ENCODE measurements around the gene CDH13.
"Not testable (repeated sequence)": the region's sequence is repeated elsewhere in the genome, so short reads cannot be mapped to it uniquely, and the experiment has no call there.

The CDH13 gene

DNA sequence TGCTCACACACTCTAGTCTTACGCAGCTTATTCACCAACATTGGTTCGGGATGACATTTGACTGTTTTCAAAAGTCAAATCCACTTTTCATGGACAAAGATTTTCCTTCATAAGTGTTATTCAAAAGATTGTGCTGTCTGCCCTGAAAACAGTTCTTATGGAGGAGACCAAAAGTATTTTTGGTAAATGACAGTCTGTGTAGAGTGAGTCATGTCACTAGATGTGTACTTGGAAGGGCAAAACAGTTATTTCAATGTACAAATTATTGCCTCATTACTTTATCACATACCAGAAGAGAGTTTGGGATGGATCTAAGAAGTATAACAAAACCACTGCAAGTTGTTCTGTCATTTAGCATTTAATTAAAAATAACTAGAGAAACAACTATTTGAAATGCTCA, 265.6 kb downstream of the CDH13 start:
- DNase-seq (ENCODE audit: low read depth), result peak; percentile 24
- Histone ChIP-seq H3K27me3 (replicated peaks; ENCODE audit: control insufficient read depth, insufficient read depth, low read length) (no peaks in the 10 kb centered on the region), H3K9ac (ENCODE audit: low read length) (no peak overlapping the region), H3K4me3 (ENCODE audit: low read length) (no peak overlapping the region), H3K36me3 (ENCODE audit: control insufficient read depth, insufficient read depth, low read length, severe bottlenecking) (no peaks in the 10 kb centered on the region), H3K4me1 (ENCODE audit: control insufficient read depth, insufficient read depth, low read length) (peaks cover 11% of the 10 kb centered on the region), H3K9me3 (ENCODE audit: control insufficient read depth, low read length) (no peaks in the 10 kb centered on the region)

DNA sequence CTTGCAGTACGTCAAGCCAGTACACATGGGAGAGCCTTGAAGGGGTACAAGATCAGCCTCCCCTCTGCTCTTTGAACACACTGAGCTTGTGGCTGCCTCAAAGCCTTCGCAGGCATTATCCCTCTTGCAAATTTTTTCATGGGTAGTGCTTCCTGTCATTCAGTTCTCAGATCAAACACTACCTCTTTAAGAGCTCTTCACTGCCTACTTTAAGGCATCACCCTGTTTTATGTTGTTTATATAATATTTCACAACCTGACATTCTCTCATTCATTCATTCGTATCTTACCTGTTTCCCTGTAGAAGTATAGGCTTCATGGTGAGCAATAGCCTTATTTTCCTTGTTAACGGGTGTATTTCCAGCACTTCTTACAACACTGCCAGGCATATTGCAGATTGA, 269.1 kb downstream of the CDH13 start:
- no peak overlapping the region for H3K4me3 ChIP-seq (ENCODE audit: low read length)
- H3K4me1 ChIP-seq (ENCODE audit: control insufficient read depth, insufficient read depth, low read length), result peaks cover 26% of the 10 kb centered on the region
- no peaks in the 10 kb centered on the region for H3K27me3 ChIP-seq (replicated peaks; ENCODE audit: control insufficient read depth, insufficient read depth, low read length)
- DNase-seq (ENCODE audit: low read depth), result no peak
- no peaks in the 10 kb centered on the region for H3K9me3 ChIP-seq (ENCODE audit: control insufficient read depth, low read length)
- no peaks in the 10 kb centered on the region for H3K36me3 ChIP-seq (ENCODE audit: control insufficient read depth, insufficient read depth, low read length, severe bottlenecking)
- no peak overlapping the region for H3K9ac ChIP-seq (ENCODE audit: low read length)

DNA sequence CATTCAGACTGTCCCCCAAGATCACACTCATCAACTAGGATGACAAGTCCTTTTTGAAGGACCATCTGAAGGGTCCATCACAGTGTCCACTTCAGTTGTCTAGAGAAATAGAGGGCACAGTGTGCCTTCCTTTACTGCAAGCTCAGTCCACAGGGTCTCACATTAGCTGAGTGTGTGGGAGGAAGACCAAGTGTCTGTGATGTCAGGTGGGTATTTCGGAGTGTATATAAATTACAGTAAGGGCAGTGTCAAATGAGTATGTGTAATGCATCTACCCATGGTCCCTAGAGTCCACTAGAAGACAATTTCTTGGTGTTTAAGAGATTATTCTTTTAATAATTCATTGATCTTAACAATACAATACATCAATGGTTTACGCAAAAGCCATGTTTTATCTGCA, 272.2 kb downstream of the CDH13 start:
- no peaks in the 10 kb centered on the region for H3K27me3 ChIP-seq (replicated peaks; ENCODE audit: control insufficient read depth, insufficient read depth, low read length)
- peaks cover 15% of the 10 kb centered on the region for H3K4me1 ChIP-seq (ENCODE audit: control insufficient read depth, insufficient read depth, low read length)
- no peak overlapping the region for H3K4me3 ChIP-seq (ENCODE audit: low read length)
- H3K9ac ChIP-seq (ENCODE audit: low read length), result no peak overlapping the region
- no peak for DNase-seq (ENCODE audit: low read depth)
- no peaks in the 10 kb centered on the region for H3K36me3 ChIP-seq (ENCODE audit: control insufficient read depth, insufficient read depth, low read length, severe bottlenecking)
- H3K9me3 ChIP-seq (ENCODE audit: control insufficient read depth, low read length), result no peaks in the 10 kb centered on the region

DNA sequence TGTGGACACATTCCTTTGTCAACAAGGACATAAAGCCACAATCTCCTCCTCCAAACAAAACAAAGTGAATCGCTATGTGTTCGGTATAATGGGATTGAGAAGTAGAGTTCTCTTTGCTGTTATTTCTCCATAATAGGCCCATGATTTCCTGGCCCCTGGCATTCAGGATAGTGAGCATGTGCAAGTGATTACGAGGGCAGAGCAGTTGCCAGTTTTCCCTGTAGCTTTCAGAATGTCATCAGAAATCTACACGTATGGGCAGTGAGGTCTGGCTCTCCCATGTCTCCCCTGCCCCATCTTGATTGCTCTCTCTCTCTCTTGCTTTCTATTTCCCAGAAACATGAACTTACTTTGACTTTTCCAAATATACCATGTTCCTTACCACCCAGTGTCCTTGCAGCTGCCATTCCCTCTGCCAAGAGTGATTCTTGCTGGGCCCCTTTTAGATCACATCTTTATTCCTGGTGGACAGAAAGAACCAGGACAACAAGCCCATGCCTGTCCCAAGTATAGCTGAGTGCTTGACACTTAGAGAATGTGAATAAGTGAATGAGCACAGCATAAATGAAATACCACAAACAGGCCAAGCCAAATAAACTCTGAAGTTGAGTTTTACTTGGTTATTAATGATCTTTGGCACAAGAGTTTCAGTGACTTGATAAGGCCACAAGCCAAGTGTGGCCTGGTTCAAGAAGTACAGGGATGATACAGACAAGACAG, 273.1 kb downstream of the CDH13 start:
- Histone ChIP-seq H3K9me3 (ENCODE audit: control insufficient read depth, low read length) (no peaks in the 10 kb centered on the region), H3K9ac (ENCODE audit: low read length) (no peak overlapping the region), H3K4me3 (ENCODE audit: low read length) (no peak overlapping the region), H3K36me3 (ENCODE audit: control insufficient read depth, insufficient read depth, low read length, severe bottlenecking) (no peaks in the 10 kb centered on the region), H3K4me1 (ENCODE audit: control insufficient read depth, insufficient read depth, low read length) (peaks cover 15% of the 10 kb centered on the region), H3K27me3 (replicated peaks; ENCODE audit: control insufficient read depth, insufficient read depth, low read length) (no peaks in the 10 kb centered on the region)
- no peak for DNase-seq (ENCODE audit: low read depth)

DNA sequence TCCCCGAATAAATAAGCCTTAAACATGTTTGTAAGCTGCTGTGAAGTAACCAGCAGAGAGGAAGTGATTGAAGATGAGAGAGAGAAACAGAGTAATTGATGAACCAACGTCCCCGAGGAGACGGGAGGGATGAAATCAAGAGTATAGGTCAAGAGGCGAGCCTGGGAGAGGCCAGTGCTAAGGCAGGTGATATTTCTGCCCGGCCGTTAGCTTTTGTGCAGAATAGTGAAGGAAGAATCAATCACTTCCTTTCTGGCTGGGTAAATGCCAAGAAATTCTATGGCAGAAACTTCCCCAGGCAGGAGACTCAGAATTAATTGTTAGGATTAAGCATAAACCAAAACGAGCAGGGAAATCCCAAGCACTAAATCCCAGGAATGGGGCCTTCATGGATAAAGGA, 273.8 kb downstream of the CDH13 start:
- Histone ChIP-seq H3K36me3 (ENCODE audit: control insufficient read depth, insufficient read depth, low read length, severe bottlenecking) (no peaks in the 10 kb centered on the region), H3K9me3 (ENCODE audit: control insufficient read depth, low read length) (no peaks in the 10 kb centered on the region), H3K27me3 (replicated peaks; ENCODE audit: control insufficient read depth, insufficient read depth, low read length) (no peaks in the 10 kb centered on the region), H3K4me3 (ENCODE audit: low read length) (no peak overlapping the region), H3K4me1 (ENCODE audit: control insufficient read depth, insufficient read depth, low read length) (peaks cover 15% of the 10 kb centered on the region), H3K9ac (ENCODE audit: low read length) (no peak overlapping the region)
- DNase-seq (ENCODE audit: low read depth), result no peak

DNA sequence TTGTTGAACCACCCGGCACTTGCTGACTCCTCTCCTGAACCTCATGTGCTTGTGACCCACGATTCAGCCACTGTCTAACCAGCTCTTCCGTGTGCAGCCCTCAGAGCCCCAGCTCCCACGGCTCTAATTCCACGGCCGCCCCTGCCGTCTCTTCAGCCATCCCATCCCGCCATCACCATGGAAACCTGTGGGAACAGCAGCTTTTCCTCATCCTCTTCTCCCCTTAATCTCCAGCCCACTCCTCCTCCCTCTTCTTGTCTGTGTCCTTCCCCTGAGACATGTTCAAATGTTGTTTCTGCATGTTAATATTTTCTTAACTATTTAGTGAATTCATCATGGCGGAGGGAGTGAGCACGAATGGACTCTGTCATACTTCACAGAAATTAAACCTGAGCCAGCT, 285.2 kb downstream of the CDH13 start:
- no peaks in the 10 kb centered on the region for H3K36me3 ChIP-seq (ENCODE audit: control insufficient read depth, insufficient read depth, low read length, severe bottlenecking)
- DNase-seq (ENCODE audit: low read depth), result no peak
- H3K4me1 ChIP-seq (ENCODE audit: control insufficient read depth, insufficient read depth, low read length), result no peaks in the 10 kb centered on the region
- H3K4me3 ChIP-seq (ENCODE audit: low read length), result no peak overlapping the region
- no peak overlapping the region for H3K9ac ChIP-seq (ENCODE audit: low read length)
- no peaks in the 10 kb centered on the region for H3K27me3 ChIP-seq (replicated peaks; ENCODE audit: control insufficient read depth, insufficient read depth, low read length)
- no peaks in the 10 kb centered on the region for H3K9me3 ChIP-seq (ENCODE audit: control insufficient read depth, low read length)

DNA sequence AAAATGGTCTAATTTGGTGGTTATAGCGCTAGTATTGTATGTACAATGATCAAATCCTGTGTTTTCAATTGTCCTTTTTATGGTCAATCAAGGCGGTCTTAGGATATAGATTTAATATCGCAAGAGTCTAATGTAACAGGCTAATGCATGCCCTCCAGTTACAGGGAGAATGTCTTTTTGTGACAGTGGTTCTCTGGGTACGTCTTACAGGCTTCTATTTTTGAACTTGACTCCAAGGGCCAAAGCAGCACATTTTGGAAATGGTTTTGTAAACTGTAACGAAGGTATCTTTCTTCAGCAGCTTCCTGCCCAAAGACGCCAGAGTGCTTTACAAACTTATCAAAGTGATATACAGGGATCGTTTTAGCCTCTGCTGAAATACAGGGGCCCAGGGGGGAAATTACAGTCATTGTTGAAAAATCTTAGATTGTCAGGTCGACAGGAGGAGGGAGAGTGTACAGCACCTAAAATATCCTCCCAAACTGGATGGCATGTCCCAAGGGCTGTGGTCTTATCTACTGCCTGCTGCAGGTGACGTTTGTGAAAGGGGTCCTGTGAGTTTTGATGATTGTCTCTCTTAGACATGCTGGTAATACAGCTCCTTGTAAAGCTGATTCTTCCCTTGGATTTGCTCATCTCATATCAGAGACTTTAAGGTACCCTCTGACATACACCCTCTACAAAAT, 288.5 kb downstream of the CDH13 start:
- Histone ChIP-seq H3K4me3 (ENCODE audit: low read length) (no peak overlapping the region), H3K9me3 (ENCODE audit: control insufficient read depth, low read length) (no peaks in the 10 kb centered on the region), H3K27me3 (replicated peaks; ENCODE audit: control insufficient read depth, insufficient read depth, low read length) (no peaks in the 10 kb centered on the region), H3K36me3 (ENCODE audit: control insufficient read depth, insufficient read depth, low read length, severe bottlenecking) (no peaks in the 10 kb centered on the region), H3K9ac (ENCODE audit: low read length) (no peak overlapping the region), H3K4me1 (ENCODE audit: control insufficient read depth, insufficient read depth, low read length) (no peaks in the 10 kb centered on the region)
- no peak for DNase-seq (ENCODE audit: low read depth)

DNA sequence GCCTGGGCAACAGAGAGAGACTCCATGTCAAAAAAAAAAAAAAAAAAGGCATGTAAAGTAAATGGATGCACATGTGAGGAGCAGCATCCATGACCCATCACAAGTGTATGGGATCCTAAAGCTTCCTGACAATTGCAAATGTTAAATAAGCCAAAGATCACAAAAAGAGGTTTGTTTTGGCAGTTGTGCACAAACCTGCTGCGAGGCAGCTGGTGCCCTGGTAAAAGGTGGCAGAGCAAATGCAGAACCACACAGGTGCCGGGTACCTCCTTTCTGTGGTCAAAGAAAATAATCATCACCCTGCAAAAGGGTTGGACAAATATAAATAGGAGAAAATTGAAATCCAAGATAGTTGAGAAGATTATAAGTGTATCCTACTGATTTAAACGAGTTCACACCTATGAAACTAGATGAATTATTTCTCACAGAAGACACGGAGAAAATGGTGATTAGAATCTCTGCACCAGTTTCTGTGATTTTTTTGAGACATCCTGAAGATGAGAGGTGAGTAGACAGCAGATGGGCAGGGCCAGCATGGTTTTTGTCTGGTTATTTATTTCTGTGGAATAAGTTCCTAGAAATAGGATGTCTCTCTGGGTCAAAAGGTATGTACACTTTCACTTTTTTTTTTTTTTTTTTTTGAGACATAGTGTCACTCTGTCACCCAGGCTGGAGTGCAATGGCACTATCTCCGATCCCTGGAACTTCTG, 291.3 kb downstream of the CDH13 start:
- Histone ChIP-seq H3K9ac (ENCODE audit: low read length) (no peak overlapping the region), H3K27me3 (replicated peaks; ENCODE audit: control insufficient read depth, insufficient read depth, low read length) (no peaks in the 10 kb centered on the region), H3K4me1 (ENCODE audit: control insufficient read depth, insufficient read depth, low read length) (no peaks in the 10 kb centered on the region), H3K4me3 (ENCODE audit: low read length) (no peak overlapping the region), H3K9me3 (ENCODE audit: control insufficient read depth, low read length) (no peaks in the 10 kb centered on the region), H3K36me3 (ENCODE audit: control insufficient read depth, insufficient read depth, low read length, severe bottlenecking) (no peaks in the 10 kb centered on the region)
- no peak for DNase-seq (ENCODE audit: low read depth)

DNA sequence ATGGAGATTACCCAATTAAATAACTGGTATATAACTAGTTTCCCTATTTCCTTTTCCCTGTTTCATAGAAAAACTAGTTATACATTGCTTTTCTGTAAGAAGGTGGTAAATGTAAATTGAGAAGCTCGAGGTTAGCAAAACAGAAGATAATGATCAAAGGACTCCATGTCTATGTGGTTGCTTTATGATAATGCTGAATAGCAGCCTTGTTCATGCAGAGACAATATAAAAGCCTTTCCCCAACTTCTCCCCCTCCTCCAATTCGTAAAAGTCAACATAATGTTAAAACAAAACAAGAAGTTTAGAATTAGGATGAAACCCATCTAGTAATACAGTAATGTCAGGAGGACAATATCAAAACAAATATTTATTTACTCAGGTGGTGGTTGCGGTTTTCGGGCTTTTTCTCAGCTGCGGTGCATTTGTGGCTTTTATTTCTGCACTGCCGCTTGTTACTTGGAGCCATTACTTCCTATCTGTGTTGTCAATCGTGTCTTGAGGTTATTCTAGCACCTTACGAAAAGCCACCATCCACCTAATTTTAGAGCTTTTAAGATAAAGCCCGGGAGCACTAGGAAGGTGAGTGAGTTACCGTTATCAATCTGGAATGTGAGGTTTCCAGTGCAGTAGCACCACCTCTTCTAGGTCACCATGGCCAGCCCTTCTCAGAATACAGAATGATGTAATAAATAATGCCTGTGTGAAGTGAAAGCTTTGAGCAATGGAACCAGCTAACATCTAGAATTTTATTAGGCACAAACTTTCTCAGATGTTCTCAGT, 297.5 kb downstream of the CDH13 start:
- H3K4me3 ChIP-seq (ENCODE audit: low read length), result no peak overlapping the region
- H3K4me1 ChIP-seq (ENCODE audit: control insufficient read depth, insufficient read depth, low read length), result no peaks in the 10 kb centered on the region
- H3K9ac ChIP-seq (ENCODE audit: low read length), result no peak overlapping the region
- H3K36me3 ChIP-seq (ENCODE audit: control insufficient read depth, insufficient read depth, low read length, severe bottlenecking), result no peaks in the 10 kb centered on the region
- no peak for DNase-seq (ENCODE audit: low read depth)
- no peaks in the 10 kb centered on the region for H3K9me3 ChIP-seq (ENCODE audit: control insufficient read depth, low read length)
- no peaks in the 10 kb centered on the region for H3K27me3 ChIP-seq (replicated peaks; ENCODE audit: control insufficient read depth, insufficient read depth, low read length)

DNA sequence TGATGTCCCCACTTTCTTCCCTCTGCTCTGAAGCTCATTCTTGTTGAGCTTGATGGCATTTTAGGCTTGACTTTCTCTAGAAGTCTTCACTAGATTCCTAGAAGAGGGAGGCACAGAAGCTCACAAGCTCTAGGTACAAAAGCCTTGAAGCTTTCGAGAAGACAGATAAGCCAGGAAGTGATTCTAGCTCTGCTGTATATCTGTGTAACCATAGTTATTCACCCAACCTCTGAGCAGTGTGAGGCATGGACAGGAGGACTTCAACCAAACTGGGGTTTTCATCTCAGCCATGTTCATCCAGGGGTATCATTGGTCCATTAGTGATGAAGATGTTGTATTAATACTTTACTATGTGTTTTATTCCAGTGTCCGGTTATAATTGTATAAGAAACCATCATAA, 299.7 kb downstream of the CDH13 start:
- Histone ChIP-seq H3K4me3 (ENCODE audit: low read length) (no peak overlapping the region), H3K9me3 (ENCODE audit: control insufficient read depth, low read length) (no peaks in the 10 kb centered on the region), H3K9ac (ENCODE audit: low read length) (no peak overlapping the region), H3K4me1 (ENCODE audit: control insufficient read depth, insufficient read depth, low read length) (no peaks in the 10 kb centered on the region), H3K27me3 (replicated peaks; ENCODE audit: control insufficient read depth, insufficient read depth, low read length) (no peaks in the 10 kb centered on the region), H3K36me3 (ENCODE audit: control insufficient read depth, insufficient read depth, low read length, severe bottlenecking) (no peaks in the 10 kb centered on the region)
- no peak for DNase-seq (ENCODE audit: low read depth)

DNA sequence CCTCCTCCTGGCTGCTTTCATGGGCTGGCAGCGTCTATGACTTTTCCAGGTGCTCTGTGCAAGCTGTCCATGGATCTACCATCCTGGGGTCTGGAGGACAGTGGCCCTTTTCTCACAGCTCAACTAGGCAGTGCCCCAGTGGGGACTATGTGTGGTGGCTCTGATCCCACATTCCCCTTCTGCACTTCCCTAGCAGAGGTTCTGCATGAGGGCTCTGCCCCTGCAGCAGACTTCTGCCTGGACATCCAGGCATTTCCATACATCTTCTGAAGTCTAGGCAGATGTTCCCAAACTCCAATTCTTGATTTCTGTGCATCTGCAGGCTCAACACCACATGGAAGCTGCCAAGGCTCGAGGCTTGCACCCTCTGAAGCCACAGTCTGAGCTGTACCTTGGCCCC, 307.2 kb downstream of the CDH13 start:
- H3K4me3 ChIP-seq (ENCODE audit: low read length); H3K27me3 ChIP-seq (replicated peaks; ENCODE audit: control insufficient read depth, insufficient read depth, low read length); DNase-seq (ENCODE audit: low read depth); H3K4me1 ChIP-seq (ENCODE audit: control insufficient read depth, insufficient read depth, low read length); H3K9me3 ChIP-seq (ENCODE audit: control insufficient read depth, low read length); H3K36me3 ChIP-seq (ENCODE audit: control insufficient read depth, insufficient read depth, low read length, severe bottlenecking); H3K9ac ChIP-seq (ENCODE audit: low read length): not testable (repeated sequence)

Measured in adipocyte (in vitro differentiated cells).